K562 (cell line): Measurements from ENCODE around the gene FEN1. TPM values are rescaled to one million over a fixed set of nuclear protein-coding genes. Genes with fewer than 3 reads are reported as not detected.

Source experiments
- ATF7 ChIP-seq: fragments of 450-650 bp; IDR thresholded peaks from 2 replicates; pipeline ENCODE4 v1.7.1; 2014; ENCODE audit warnings: mild to moderate bottlenecking, moderate library complexity
- CREB3L1 ChIP-seq: fragments of 450-650 bp; IDR thresholded peaks from 2 replicates; pipeline ENCODE4 v1.6.1; 2014; ENCODE audit warnings: low read depth, mild to moderate bottlenecking, moderate library complexity, borderline replicate concordance
- E2F3 ChIP-seq: fragments of 250-450 bp; sonication (Bioruptor Pico); IDR thresholded peaks from 2 replicates; pipeline ENCODE4 v1.4.0; 2020; ENCODE audit warnings: mild to moderate bottlenecking
- ETV5 ChIP-seq: sonication (generic); formaldehyde crosslinking; IDR thresholded peaks from 2 replicates; pipeline ENCODE4 v1.4.0; 2020; ENCODE audit warnings: low read depth, mild to moderate bottlenecking, missing genetic modification reagents
- FUS ChIP-seq: fragments of 200-400 bp; formaldehyde crosslinking; optimal IDR thresholded peaks from 2 replicates; pipeline ENCODE3; 2017; ENCODE audit warnings: low read depth, low read length
- HDGF ChIP-seq: fragments of 450-650 bp; IDR thresholded peaks from 2 replicates; pipeline ENCODE4 v1.6.1; 2016
- HIVEP1 ChIP-seq: fragments of 250-450 bp; sonication (Bioruptor Pico); IDR thresholded peaks from 2 replicates; pipeline ENCODE4 v1.4.0; 2020; ENCODE audit warnings: mild to moderate bottlenecking
- HNRNPH1 ChIP-seq: fragments of 200-400 bp; formaldehyde crosslinking; optimal IDR thresholded peaks from 2 replicates; pipeline ENCODE3; 2017; ENCODE audit warnings: low read depth, mild to moderate bottlenecking, low read length, moderate library complexity
- NFYB ChIP-seq: IDR thresholded peaks from 2 replicates; pipeline ENCODE4 v1.6.1; 2011; ENCODE audit warnings: mild to moderate bottlenecking, moderate library complexity; ENCODE audit not compliant: insufficient read length; ENCODE audit errors: extremely low read depth
- PTRF ChIP-seq: fragments of 450-650 bp; IDR thresholded peaks from 2 replicates; pipeline ENCODE4 v1.6.1; 2016; ENCODE audit warnings: mild to moderate bottlenecking, missing genetic modification characterization, missing compliant biosample characterization
- RBM22 ChIP-seq: fragments of 200-400 bp; formaldehyde crosslinking; IDR thresholded peaks from 2 replicates; pipeline ENCODE4 v1.6.1; 2018; ENCODE audit warnings: low read length, low read depth; ENCODE audit not compliant: poor library complexity, severe bottlenecking
- SMAD4 ChIP-seq: fragments of 250-450 bp; sonication (Bioruptor Pico); conservative IDR thresholded peaks from 2 replicates; pipeline ENCODE4 v1.8.0; 2021; ENCODE audit warnings: inconsistent platforms, mild to moderate bottlenecking, moderate library complexity
- SMARCA4 ChIP-seq: fragments of 450-650 bp; IDR thresholded peaks from 2 replicates; pipeline ENCODE4 v1.6.1; 2016
- SMARCB1 ChIP-seq: IDR thresholded peaks from 2 replicates; pipeline ENCODE4 v1.6.1; 2011; ENCODE audit warnings: improper control_type of control experiment, low read depth; ENCODE audit not compliant: insufficient read length
- TCF7 ChIP-seq: sonication (generic); IDR thresholded peaks from 2 replicates; pipeline ENCODE4 v1.6.1; 2016; ENCODE audit warnings: antibody characterized with exemption, borderline replicate concordance
- TEAD1 ChIP-seq, 2 experiments: fragments of 450-650 bp in 1 of 2; sonication (generic) in 1 of 2; formaldehyde crosslinking; IDR thresholded peaks; 2 replicates each; pipeline versions ENCODE4 v1.4.0 to v1.8.0; 2020 to 2022; ENCODE audit warnings: mild to moderate bottlenecking in 2 of 2, missing genetic modification reagents in 1 of 2
- THRB ChIP-seq: fragments of 450-650 bp; formaldehyde crosslinking; conservative IDR thresholded peaks from 2 replicates; pipeline ENCODE4 v1.4.0; 2022; ENCODE audit warnings: mild to moderate bottlenecking, missing genetic modification characterization
- ZBTB2 ChIP-seq: fragments of 450-650 bp; IDR thresholded peaks from 2 replicates; pipeline ENCODE4 v1.6.1; 2016; ENCODE audit warnings: antibody characterized with exemption
- ZNF224 ChIP-seq: sonication (generic); formaldehyde crosslinking; IDR thresholded peaks from 2 replicates; pipeline ENCODE4 v1.8.0; 2022; ENCODE audit warnings: mild to moderate bottlenecking, missing genetic modification reagents
- ZNF274 ChIP-seq: IDR thresholded peaks from 2 replicates; pipeline ENCODE4 v1.6.1; 2011; ENCODE audit warnings: low read depth, mild to moderate bottlenecking, low read length, moderate library complexity, borderline replicate concordance
- ZNF347 ChIP-seq: fragments of 450-650 bp; formaldehyde crosslinking; IDR thresholded peaks from 2 replicates; pipeline ENCODE4 v1.4.0; 2020; ENCODE audit warnings: low read depth, mild to moderate bottlenecking, moderate library complexity
- ZNF584 ChIP-seq: fragments of 200-800 bp; sonication (Bioruptor generic); IDR thresholded peaks from 2 replicates; pipeline ENCODE4 v1.6.1; 2016; ENCODE audit warnings: low read depth, mild to moderate bottlenecking, missing genetic modification characterization, missing compliant biosample characterization
- ZNF589 ChIP-seq: fragments of 200-800 bp; sonication (Bioruptor generic); IDR thresholded peaks from 2 replicates; pipeline ENCODE4 v1.6.1; 2016; ENCODE audit warnings: low read depth, missing genetic modification characterization, missing compliant biosample characterization
- ZZZ3 ChIP-seq: fragments of 450-650 bp; IDR thresholded peaks from 2 replicates; pipeline ENCODE4 v1.6.1; 2016; ENCODE audit warnings: antibody characterized with exemption, mild to moderate bottlenecking, moderate library complexity
- polyA plus RNA-seq, 8 experiments: library from polyadenylated mRNA; depleted of rRNA in 4 of 8; stranded (reverse) in 5 of 8; unstranded in 3 of 8; fragments of >200 nt; fragmentation: Nextera tagmentation in 2 of 8; fragmentation: Illumina TruSeq in 1 of 8; extraction: Ambion mirVana in 2 of 8; extraction: Trizol in 1 of 8; gene quantifications; 2 replicates each; pipeline versions ENCODE4 v1.2.1 to v1.2.3, GENCODE V29; 2011 to 2014; ENCODE audit warnings: inconsistent platforms in 1 of 8, missing spikeins in 1 of 8
- total RNA-seq, 7 experiments: library from RNA; depleted of rRNA in 6 of 7; stranded (reverse); fragments of >200 nt in 6 of 7; fragmentation: Illumina TruSeq in 2 of 7; extraction: Trizol in 2 of 7; gene quantifications; 2 replicates each; pipeline versions ENCODE4 v1.2.1 to v1.2.3, GENCODE V29; 2011 to 2021; ENCODE audit warnings: low replicate concordance in 1 of 7

Gene FEN1
- total and polyA plus RNA-seq, 9 of the 15 experiments (the other 6 are each of a cell fraction or from before 2014, with no cell fraction given): 58.1 to 156 (median 137) TPM

GRCh38 chr11:61816736-61817455, 24.2 kb downstream of the FEN1 start, which contains the start of gene FADS1 (continued):
- TF ChIP-seq ZNF224 (no peak), NFYB (no peak), ZNF347 (CRISPR knock-in tag) (no peak), THRB (CRISPR knock-in tag) (no peak), PTRF (no peak), TEAD1 (CRISPR knock-in tag; IDR thresholded peaks at IDR 0.05) (peak; percentile 25 to 89; a peak in 3 of 4 replicates), RBM22 (no peak), ZNF584 (CRISPR knock-in tag) (no peak), FUS (peak; percentile 65), CREB3L1 (peak; percentile 77; the same call in 1 of the 2 replicates), ZNF274 (no peak), HDGF (no peak), SMARCB1 (no peak), TCF7 (peak; percentile 27; the same call in 1 of the 2 replicates), SMAD4 (CRISPR knock-in tag) (peak; percentile 93), ETV5 (CRISPR knock-in tag) (no peak), ZZZ3 (no peak), E2F3 (CRISPR knock-in tag) (peak; percentile 84), HIVEP1 (CRISPR knock-in tag) (0 out of 2 replicates have a peak, but pooled peaks have one; percentile 39), SMARCA4 (no peak), ZBTB2 (no peak; the same call in 1 of the 2 replicates), ATF7 (peak; percentile 92), ZNF589 (peak; percentile 93), HNRNPH1 (no peak)
